ENCODE measurements around the gene SNED1.

SNED1 gene

DNA sequence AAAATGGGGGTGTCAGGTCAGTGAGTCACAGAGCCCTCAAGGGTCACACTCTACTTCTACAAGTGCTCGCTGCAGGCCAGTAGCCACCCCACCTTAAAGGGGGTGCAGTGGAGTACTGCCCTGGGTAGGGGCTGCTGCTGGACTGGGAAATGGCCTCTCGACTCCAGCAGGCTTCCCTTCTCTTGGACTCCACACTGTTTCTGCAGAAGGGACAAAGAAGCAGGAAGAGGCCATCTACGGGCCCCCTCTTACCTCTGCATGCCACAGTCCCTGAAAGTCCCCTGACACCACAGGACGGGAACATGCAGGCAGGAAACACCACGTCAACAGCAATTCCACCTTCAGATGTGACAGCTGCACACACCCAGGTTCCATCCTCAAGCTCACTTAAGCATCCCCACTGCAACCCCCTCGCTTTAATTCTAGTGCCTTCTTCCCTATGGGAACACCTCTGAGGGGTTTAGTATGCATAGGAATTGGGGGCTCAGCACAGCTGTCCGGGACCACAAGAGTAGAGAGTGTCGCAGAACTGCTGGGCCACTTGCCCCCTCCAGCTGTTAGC lies 22.3 kb downstream of the SNED1 start:
- DNase-seq (ENCODE audit: low read depth in 2 of 2, low spot score in 1 of 2), result no peak

GRCh38 chr2:241025639-241026038 lies 27.2 kb downstream of the SNED1 start:
- no peak for DNase-seq (ENCODE audit: low read depth in 2 of 2, low spot score in 1 of 2)

- no peak for DNase-seq (ENCODE audit: low read depth in 2 of 2, low spot score in 1 of 2)
Measured at GRCh38 chr2:241029599-241030332, 31.3 kb downstream of the SNED1 start.

GRCh38 chr2:241030333-241030680 lies 31.9 kb downstream of the SNED1 start:
- DNase-seq (ENCODE audit: low read depth in 2 of 2, low spot score in 1 of 2), result no peak

DNA sequence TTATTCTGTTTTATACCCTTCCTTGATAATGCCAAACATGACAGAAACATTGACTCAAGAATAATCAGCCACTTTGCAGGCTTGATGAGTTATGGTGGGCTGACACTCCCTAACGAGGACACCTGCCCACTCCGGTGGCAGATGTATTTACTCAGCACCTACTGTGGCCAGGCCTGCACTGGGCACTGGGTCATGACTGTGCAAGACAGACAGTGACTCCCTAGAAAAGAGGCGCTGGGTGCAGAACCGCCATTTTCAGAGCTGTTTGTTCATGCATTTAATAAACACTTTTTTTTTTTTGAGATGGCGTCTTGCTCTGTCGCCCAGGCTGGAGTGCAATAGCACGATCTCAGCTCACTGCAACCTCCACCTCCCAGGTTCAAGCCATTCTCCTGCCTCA lies 32.5 kb downstream of the SNED1 start:
- DNase-seq (ENCODE audit: low read depth in 2 of 2, low spot score in 1 of 2), result no peak

GRCh38 chr2:241031436-241032165 lies 33.2 kb downstream of the SNED1 start:
- DNase-seq (ENCODE audit: low read depth in 2 of 2, low spot score in 1 of 2), result no peak

GRCh38 chr2:241033336-241033987 lies 35.0 kb downstream of the SNED1 start:
- no peak for DNase-seq (ENCODE audit: low read depth in 2 of 2, low spot score in 1 of 2)

DNA sequence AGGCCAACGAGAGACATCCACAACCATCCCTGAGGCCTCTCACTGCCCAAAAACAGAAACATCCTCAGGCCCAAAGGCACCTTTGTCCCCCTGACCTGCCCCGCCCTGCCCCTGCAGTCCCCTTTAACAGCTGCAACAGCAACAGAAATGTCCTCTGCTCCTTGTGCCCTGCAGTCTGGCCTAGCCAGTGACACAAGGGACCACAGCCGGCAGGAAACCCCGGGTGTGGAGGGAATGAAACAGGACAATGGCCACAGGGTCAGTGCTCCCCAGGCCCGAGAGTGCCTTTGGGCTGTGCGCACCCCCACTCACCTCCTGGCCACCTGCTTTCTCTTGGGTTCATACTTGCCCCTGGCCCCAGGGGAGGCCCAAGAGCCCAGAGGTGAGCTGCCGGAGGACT lies 35.6 kb downstream of the SNED1 start:
- no peak for DNase-seq (ENCODE audit: low read depth in 2 of 2, low spot score in 1 of 2)

GRCh38 chr2:241034490-241035141 lies 36.2 kb downstream of the SNED1 start:
- DNase-seq (ENCODE audit: low read depth in 2 of 2, low spot score in 1 of 2), result no peak

- no peak for DNase-seq (ENCODE audit: low read depth in 2 of 2, low spot score in 1 of 2)
Measured at GRCh38 chr2:241035142-241035817, 36.9 kb downstream of the SNED1 start.

DNA sequence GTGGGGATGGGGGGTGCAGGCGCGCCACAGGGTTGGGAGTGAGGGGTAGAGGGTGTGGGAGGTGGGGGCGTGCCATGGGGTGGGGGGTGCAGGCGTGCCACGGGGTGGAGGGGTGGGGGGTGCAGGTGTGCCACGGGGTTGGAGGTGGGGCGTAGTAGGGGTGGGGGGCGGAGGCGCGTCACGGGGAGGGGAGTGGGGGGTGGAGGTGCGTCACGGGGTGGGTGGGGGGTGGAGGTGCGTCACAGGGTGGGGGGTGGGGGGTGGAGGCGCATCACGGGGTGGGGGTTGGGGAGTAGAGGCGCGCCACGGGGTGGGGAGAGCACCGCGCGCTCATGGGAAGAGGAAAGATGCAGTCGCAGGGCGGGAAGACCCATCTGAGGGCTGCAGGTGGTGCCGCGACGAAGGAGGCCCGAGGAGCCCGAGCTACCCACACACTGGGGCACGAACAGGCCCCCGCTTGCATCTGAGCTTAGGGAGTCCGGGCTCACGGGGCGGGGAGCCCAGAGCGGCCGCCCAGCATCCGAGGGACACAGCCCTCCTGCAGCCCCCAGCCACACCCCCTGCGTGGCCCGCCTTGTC lies 37.5 kb downstream of the SNED1 start:
- DNase-seq (ENCODE audit: low read depth in 2 of 2, low spot score in 1 of 2), result peak in 1 of 2 donors; percentile 13

- peak; percentile 21 to 30 for DNase-seq (ENCODE audit: low read depth in 2 of 2, low spot score in 1 of 2)
Measured at GRCh38 chr2:241036397-241036963, 38.1 kb downstream of the SNED1 start.

DNA sequence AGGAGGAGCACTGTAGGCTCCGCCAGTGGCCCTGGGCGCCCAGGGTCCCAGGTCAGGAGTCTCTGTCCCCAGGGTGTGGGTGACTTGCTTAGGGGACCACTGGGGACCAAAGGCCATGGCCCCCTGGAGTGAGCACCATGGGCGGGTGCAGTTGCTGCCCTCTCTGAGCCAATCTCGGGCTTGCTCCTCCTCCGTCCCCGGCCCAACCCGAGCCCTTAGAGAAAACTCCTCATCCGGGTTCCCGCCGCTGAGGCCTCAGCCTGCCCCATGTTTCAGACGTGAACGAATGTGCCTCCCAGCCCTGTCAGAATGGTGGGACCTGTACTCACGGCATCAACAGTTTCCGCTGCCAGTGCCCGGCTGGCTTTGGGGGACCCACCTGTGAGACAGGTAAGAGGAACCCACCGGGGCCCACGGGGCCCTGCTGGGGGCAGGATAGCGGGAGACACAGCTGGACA lies 38.6 kb downstream of the SNED1 start:
- DNase-seq (ENCODE audit: low read depth in 2 of 2, low spot score in 1 of 2), result no peak

- DNase-seq (ENCODE audit: low read depth in 2 of 2, low spot score in 1 of 2), result no peak
Measured at GRCh38 chr2:241037498-241037897, 39.1 kb downstream of the SNED1 start.

DNA sequence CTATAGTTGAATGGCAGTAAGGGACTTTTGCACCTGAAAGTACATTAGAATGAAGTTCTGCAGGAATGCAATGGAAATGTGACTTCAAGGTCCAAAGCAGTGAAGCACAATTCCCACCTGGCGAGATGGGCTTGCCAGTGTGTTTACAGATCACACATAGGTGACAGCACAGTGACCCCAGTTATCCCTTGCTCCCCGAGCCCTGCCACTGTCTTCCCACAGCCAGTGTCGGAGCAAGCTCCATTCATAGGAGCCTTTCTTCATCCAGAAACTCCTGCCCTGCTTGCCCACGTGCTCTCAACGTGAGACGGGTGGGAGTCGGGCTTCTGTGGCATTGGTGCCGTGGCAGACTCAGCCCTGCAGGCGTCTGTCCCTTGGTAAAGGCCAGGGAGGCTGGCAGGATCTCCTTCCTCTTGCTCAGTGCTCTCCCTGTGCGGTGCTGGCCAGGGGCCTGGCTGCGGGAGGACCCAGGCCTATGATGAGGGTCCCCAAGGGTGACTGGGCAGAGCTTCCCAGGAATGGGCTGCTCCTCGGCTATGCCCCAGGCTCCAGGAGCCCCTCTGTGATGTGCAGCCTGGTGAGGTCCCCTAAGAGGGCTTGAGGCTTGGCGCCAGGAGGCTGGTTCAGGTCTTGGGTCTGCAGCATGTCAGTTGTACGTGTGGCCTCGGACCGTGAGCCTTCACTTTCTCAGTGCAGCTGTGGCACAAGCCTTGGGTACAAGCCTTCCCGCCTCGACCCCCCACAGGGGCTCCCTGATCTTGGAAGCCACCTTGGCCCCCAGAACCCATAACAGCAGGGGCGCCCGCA lies 40.2 kb downstream of the SNED1 start:
- no peak for DNase-seq (ENCODE audit: low read depth in 2 of 2, low spot score in 1 of 2)

- no peak for DNase-seq (ENCODE audit: low read depth in 2 of 2, low spot score in 1 of 2)
Measured at GRCh38 chr2:241039416-241039815, 41.0 kb downstream of the SNED1 start.

GRCh38 chr2:241040081-241040803 lies 41.8 kb downstream of the SNED1 start:
- DNase-seq (ENCODE audit: low read depth in 2 of 2, low spot score in 1 of 2), result no peak

GRCh38 chr2:241041589-241042158 lies 43.3 kb downstream of the SNED1 start:
- DNase-seq (ENCODE audit: low read depth in 2 of 2, low spot score in 1 of 2), result no peak

Data from stimulated activated CD8-positive, alpha-beta memory T cell treated with anti-CD3 and anti-CD28 coated beads, Interleukin-4, amount 100 ng/mL, for 1 hour (primary cell).